GM12875 (cell line): Measurements from ENCODE around the gene BCORL1.
A peak's percentile ranks its signal among the peaks of the same experiment; 100 is the strongest.

Experiments
- H3K4me3 ChIP-seq: one replicate; pipeline ENCODE4 v1.5.1; 2011; ENCODE audit warnings: low read depth, low read length, control low read depth
- CTCF ChIP-seq: IDR thresholded peaks from 2 replicates; pipeline ENCODE4 v1.5.1; 2011; ENCODE audit warnings: low read depth, mild to moderate bottlenecking, control low read depth, inconsistent platforms, low read length, moderate library complexity, borderline replicate concordance; ENCODE audit not compliant: insufficient read depth

BCORL1 gene

GRCh38 chrX:130027569-130027968 is 45.1 kb downstream of the BCORL1 start:
- no peak overlapping the region for H3K4me3 ChIP-seq
- TF ChIP-seq CTCF = no peak

- H3K4me3 ChIP-seq = no peak overlapping the region
These were observed 45.8 kb downstream of the BCORL1 start for GRCh38 chrX:130028196-130028595.

GRCh38 chrX:130030826-130031225 is 48.4 kb downstream of the BCORL1 start:
- H3K4me3 ChIP-seq = no peak overlapping the region

More at GRCh38 chrX:130028196-130028595, 45.8 kb downstream of the BCORL1 start:
- TF ChIP-seq CTCF = peak; percentile 80

GRCh38 chrX:130032552-130032951 is 50.1 kb downstream of the BCORL1 start:
- H3K4me3 ChIP-seq = no peak overlapping the region
- no peak for TF ChIP-seq CTCF

More at GRCh38 chrX:130030826-130031225, 48.4 kb downstream of the BCORL1 start:
- TF ChIP-seq CTCF = no peak

GRCh38 chrX:130034178-130034577 is 51.7 kb downstream of the BCORL1 start:
- TF ChIP-seq CTCF = no peak
- H3K4me3 ChIP-seq = no peak overlapping the region

- TF ChIP-seq CTCF = no peak
These were observed 57.4 kb downstream of the BCORL1 start for GRCh38 chrX:130039847-130040246.

GRCh38 chrX:130047416-130047815 is 65.0 kb downstream of the BCORL1 start:
- no peak for TF ChIP-seq CTCF
- H3K4me3 ChIP-seq = no peak overlapping the region

More at GRCh38 chrX:130039847-130040246, 57.4 kb downstream of the BCORL1 start:
- H3K4me3 ChIP-seq = no peak overlapping the region
